Natural killer cell treated with Interleukin-12 subunit alpha and Interleukin-12 subunit beta and Interleukin-15 and Interleukin-18, amount 100 ng/mL, for 72 hours (primary cell): Measurements from ENCODE around the gene SERPIND1. TPM values are rescaled to one million over a fixed set of nuclear protein-coding genes. Genes with fewer than 3 reads are reported as not detected.

Source experiments
- ATAC-seq, 2 donors: fragments of 150-1000 bp; cut with Tn5 transposase in 1 of 2; sonication (Bioruptor Pico), chemical (Tn5 transposase) in 1 of 2; 2 replicates each; pipeline ENCODE4 v1.10.0; 2021
- DNase-seq: peaks from one replicate; pipeline ENCODE4 v3.0.0; 2022; ENCODE audit warnings: low spot score
- H3K27ac Mint-ChIP-seq, 2 donors: 1 replicate in 1 of 2; 2 replicates in 1 of 2; pipeline ENCODE4 v1.8.0; 2022; ENCODE audit warnings: mixed read lengths in 2 of 2, mild to moderate bottlenecking in 1 of 2, moderate library complexity in 1 of 2
- H3K27me3 Mint-ChIP-seq, 2 donors: 1 replicate in 1 of 2; 2 replicates in 1 of 2; pipeline ENCODE4 v1.8.0; 2022; ENCODE audit warnings: mixed read lengths in 2 of 2
- H3K36me3 Mint-ChIP-seq: one replicate; pipeline ENCODE4 v1.8.0; 2022; ENCODE audit warnings: mixed read lengths
- H3K4me1 Mint-ChIP-seq, 2 donors: 1 replicate in 1 of 2; 2 replicates in 1 of 2; pipeline ENCODE4 v1.8.0; 2022; ENCODE audit warnings: low read depth in 2 of 2, mixed read lengths in 2 of 2, mild to moderate bottlenecking in 1 of 2
- H3K4me3 Mint-ChIP-seq: one replicate; pipeline ENCODE4 v1.8.0; 2022; ENCODE audit warnings: mixed read lengths
- H3K9me3 Mint-ChIP-seq: 2 replicates; pipeline ENCODE4 v1.8.0; 2022; ENCODE audit warnings: mixed read lengths
- total RNA-seq, 2 donors: library from RNA; stranded (reverse); gene quantifications; one replicate each; pipeline ENCODE4 v1.2.3, GENCODE V29; 2022

Gene SERPIND1
- total RNA-seq, 2 donors from 2014 or later: 0.39 TPM; not detected in 1

DNA sequence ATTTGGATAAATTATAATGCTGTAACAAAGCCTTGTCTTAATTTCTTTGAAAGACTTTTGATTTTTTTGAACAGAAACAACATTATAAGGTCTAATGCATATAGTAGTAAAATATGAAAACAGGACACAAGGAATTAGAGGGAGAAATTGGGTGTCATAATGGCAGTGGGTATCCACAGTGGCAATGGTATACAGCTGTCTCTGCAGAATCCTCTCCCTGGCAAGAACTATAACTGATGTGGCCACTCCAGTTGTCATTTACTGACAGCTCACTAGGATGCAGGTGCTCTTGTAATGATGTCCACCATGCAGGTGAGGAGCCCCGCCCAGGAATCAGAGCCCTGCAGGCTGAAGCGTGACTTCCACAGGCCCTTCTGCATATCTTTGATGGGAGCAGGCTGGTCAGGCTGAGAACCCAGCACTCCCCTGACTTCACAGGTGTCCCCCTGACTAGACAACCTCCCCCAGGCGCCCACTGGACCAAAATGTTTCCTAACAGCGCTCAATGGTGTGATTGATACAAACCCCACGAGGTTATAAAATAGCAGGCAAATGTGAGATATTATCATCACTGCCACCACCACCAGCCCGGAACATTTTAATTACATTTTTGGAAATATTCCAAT is 32.8 kb upstream of the SERPIND1 start:
- no peak overlapping the region for H3K27ac Mint-ChIP-seq
- H3K36me3 Mint-ChIP-seq: peaks cover 16% of the 10 kb centered on the region
- ATAC-seq (no peak), DNase-seq (no peak)
- H3K9me3 Mint-ChIP-seq: no peaks in the 10 kb centered on the region
- H3K4me3 Mint-ChIP-seq: no peak overlapping the region
- H3K27me3 Mint-ChIP-seq: no peaks in the 10 kb centered on the region
- H3K4me1 Mint-ChIP-seq: peaks cover 3 to 9% of the 10 kb centered on the region in 2 donors

GRCh38 chr22:20741634-20742581 is 32.0 kb upstream of the SERPIND1 start:
- peaks cover 16% of the 10 kb centered on the region for H3K36me3 Mint-ChIP-seq
- DNase-seq (no peak), ATAC-seq (no peak)
- peaks cover 3 to 9% of the 10 kb centered on the region in 2 donors for H3K4me1 Mint-ChIP-seq
- H3K4me3 Mint-ChIP-seq: no peak overlapping the region
- no peaks in the 10 kb centered on the region for H3K9me3 Mint-ChIP-seq
- H3K27ac Mint-ChIP-seq: no peak overlapping the region
- no peaks in the 10 kb centered on the region for H3K27me3 Mint-ChIP-seq

DNA sequence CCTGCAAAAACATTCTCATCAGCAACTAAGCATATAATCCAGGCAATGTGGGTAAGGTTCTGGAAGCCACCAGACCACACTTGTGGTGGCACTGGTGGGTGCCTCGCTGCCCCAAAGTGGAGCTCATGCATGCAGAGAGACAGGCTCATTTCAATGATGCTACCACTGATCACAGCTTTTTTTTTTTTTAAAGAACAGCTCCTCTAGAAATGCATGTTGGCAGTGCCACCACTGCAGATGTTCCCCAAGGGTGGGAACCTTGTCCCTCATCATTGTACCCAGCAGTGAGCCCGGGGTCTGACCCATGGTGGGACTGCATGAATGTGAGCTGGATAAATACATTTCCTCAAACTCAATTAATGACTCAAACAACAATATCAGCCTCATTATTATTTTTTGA is 31.1 kb upstream of the SERPIND1 start:
- peaks cover 16% of the 10 kb centered on the region for H3K36me3 Mint-ChIP-seq
- H3K27ac Mint-ChIP-seq: no peak overlapping the region
- ATAC-seq (no peak), DNase-seq (no peak)
- no peaks in the 10 kb centered on the region for H3K27me3 Mint-ChIP-seq
- no peak overlapping the region for H3K4me3 Mint-ChIP-seq
- H3K9me3 Mint-ChIP-seq: no peaks in the 10 kb centered on the region
- peaks cover 3 to 9% of the 10 kb centered on the region in 2 donors for H3K4me1 Mint-ChIP-seq

DNA sequence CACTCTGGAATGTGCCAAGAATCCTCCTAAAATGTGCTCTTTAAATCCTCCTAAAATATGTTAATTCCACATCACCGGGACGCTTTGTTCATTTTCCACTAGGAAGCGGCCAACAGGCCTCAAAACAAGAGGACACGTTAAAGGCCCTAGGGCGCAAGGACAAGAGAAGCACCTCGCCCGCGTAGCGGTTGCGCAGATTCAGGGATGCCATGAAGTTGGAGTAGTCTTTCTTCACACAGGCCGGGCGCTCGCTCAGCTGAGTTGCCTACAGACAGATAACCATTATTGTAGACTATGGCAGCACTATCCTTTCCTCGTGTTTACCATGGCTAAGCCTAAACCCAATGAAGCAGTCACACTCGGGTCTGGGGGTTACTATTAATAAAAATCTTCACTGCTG is 29.5 kb upstream of the SERPIND1 start:
- Mint-ChIP-seq H3K27me3 (no peaks in the 10 kb centered on the region), H3K4me3 (no peak overlapping the region), H3K36me3 (peaks cover 11% of the 10 kb centered on the region), H3K9me3 (no peaks in the 10 kb centered on the region), H3K4me1 (peaks cover under 1 to 2% of the 10 kb centered on the region in 2 donors), H3K27ac (no peak overlapping the region)
- ATAC-seq (no peak), DNase-seq (no peak)

- Mint-ChIP-seq H3K9me3 (no peaks in the 10 kb centered on the region), H3K36me3 (peaks cover 8% of the 10 kb centered on the region), H3K27me3 (no peaks in the 10 kb centered on the region), H3K4me1 (peaks cover 7 to 8% of the 10 kb centered on the region in 2 donors), H3K4me3 (no peak overlapping the region), H3K27ac (no peak overlapping the region)
- ATAC-seq (no peak), DNase-seq (no peak)
Measured at GRCh38 chr22:20745119-20745518, 28.8 kb upstream of the SERPIND1 start.

GRCh38 chr22:20746431-20747189 is 27.3 kb upstream of the SERPIND1 start:
- Mint-ChIP-seq H3K4me1 (peaks cover 19% of the 10 kb centered on the region in 2 donors), H3K27me3 (no peaks in the 10 kb centered on the region), H3K4me3 (no peak overlapping the region), H3K36me3 (no peaks in the 10 kb centered on the region), H3K9me3 (no peaks in the 10 kb centered on the region), H3K27ac (no peak overlapping the region)
- DNase-seq (no peak), ATAC-seq (no peak)

DNA sequence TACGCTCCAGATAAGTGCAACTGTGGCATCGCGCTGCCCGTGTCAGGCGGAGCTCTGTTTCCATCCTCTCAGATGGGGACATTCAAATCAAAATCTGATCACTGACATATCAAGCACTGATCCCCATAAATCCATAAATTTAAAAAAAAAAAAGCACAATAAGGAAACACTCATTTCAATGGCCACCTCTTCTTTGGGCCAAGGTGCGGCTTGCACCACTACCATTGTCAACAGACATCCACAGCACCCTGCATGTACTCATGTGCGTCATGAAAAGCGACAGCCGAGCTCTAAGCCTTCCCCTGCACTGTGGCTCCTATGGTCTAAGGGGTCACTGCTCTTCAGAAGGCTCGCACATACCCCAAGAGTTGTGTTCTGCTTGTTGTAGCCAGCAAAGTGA is 26.7 kb upstream of the SERPIND1 start:
- Mint-ChIP-seq H3K27me3 (no peaks in the 10 kb centered on the region), H3K4me1 (peaks cover 19% of the 10 kb centered on the region in 2 donors), H3K36me3 (no peaks in the 10 kb centered on the region), H3K27ac (no peak overlapping the region), H3K4me3 (no peak overlapping the region), H3K9me3 (no peaks in the 10 kb centered on the region)
- ATAC-seq (no peak), DNase-seq (no peak)

- no peak for ATAC-seq
- Mint-ChIP-seq H3K4me1 (peaks cover 19% of the 10 kb centered on the region in 2 donors), H3K27me3 (no peaks in the 10 kb centered on the region), H3K9me3 (no peaks in the 10 kb centered on the region), H3K4me3 (no peak overlapping the region), H3K36me3 (no peaks in the 10 kb centered on the region), H3K27ac (no peak overlapping the region)
- DNase-seq: no peak
Measured at GRCh38 chr22:20748082-20748481, 25.8 kb upstream of the SERPIND1 start.

DNA sequence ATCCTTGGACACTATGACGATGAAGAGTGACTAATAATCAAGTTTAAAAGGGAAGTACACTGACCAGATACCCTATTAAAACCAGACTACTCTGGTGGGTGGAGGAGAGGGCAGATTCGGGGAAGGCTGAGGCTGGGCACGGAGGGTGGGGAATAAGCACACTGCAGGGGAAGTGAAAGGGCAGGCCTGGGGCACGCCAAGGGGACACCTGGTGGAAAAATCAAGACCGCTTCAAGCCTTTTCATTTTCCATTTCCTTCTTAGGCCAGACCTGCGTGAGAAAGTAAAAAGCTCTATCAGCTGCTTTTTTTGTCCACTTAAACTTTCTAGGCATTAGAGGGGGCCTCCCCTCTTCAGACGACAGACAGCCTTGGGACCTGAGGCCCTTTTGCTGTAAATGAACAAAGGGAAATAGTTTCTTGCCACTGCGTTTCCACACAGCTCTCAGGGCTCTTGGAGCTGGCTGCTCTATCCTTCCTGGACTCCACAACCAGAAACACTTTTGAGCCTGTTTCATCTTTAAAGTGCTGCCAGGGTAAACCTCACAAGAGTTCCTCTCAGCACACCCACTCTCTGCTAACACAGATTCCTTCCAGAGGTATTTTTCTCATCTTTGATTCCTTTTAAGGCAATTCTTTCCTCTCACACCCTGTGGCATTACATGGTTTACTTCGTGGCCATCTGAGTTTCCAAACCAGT is 25.0 kb upstream of the SERPIND1 start:
- peak overlapping the region in 1 of 2 donors; percentile 17 for H3K27ac Mint-ChIP-seq
- no peaks in the 10 kb centered on the region for H3K27me3 Mint-ChIP-seq
- no peaks in the 10 kb centered on the region for H3K9me3 Mint-ChIP-seq
- DNase-seq (no peak), ATAC-seq (no peak)
- H3K36me3 Mint-ChIP-seq: no peaks in the 10 kb centered on the region
- no peak overlapping the region for H3K4me3 Mint-ChIP-seq
- peaks cover 19% of the 10 kb centered on the region in 2 donors for H3K4me1 Mint-ChIP-seq

- Mint-ChIP-seq H3K27me3 (no peaks in the 10 kb centered on the region), H3K9me3 (no peaks in the 10 kb centered on the region), H3K4me1 (peaks cover 19% of the 10 kb centered on the region in 2 donors), H3K27ac (peak overlapping the region in 1 of 2 donors; percentile 17), H3K4me3 (no peak overlapping the region), H3K36me3 (no peaks in the 10 kb centered on the region)
- DNase-seq (no peak), ATAC-seq (no peak)
Measured at GRCh38 chr22:20749453-20749852, 24.5 kb upstream of the SERPIND1 start.

- Mint-ChIP-seq H3K27ac (peak overlapping the region in 1 of 2 donors; percentile 65), H3K9me3 (no peaks in the 10 kb centered on the region), H3K36me3 (no peaks in the 10 kb centered on the region), H3K4me3 (peak overlapping the region; percentile 15), H3K27me3 (no peaks in the 10 kb centered on the region), H3K4me1 (peaks cover 19% of the 10 kb centered on the region in 2 donors)
- DNase-seq (peak; percentile 70), ATAC-seq (peak; percentile 93)
Measured at GRCh38 chr22:20750461-20751184, 23.3 kb upstream of the SERPIND1 start.

DNA sequence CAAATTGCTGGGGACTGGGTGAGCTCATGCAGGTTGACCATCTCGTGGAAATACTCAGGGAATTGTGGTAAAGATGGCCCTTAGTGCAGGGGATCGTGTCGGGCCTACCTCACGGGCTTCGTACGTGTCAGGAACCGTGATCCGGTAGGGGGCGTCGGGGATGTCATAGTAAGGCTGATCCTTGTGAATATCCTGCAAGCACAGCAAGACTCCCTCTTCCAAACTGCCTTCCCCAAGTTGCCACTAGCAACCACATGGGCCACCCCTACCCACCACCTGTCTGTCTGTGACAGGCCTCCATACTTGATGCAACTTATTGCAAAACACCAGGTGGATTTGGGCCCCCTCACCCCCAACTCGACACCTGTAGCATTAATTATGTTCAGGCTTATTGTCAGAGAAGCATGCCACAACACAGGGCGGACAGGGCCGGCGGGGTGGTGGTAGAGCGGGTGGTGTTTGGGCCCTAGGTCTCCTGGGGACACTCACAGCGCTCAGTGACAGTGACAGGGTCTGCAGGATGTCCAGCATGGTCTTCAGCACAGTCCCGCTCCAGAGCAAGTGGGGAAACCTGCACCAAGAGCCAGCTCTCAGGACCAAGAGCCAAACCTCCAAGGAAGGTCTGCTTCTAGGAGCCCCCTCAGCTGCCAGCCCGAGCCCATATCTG is 22.6 kb upstream of the SERPIND1 start:
- Mint-ChIP-seq H3K4me1 (peaks cover 19% of the 10 kb centered on the region in 2 donors), H3K36me3 (no peaks in the 10 kb centered on the region), H3K27me3 (no peaks in the 10 kb centered on the region), H3K27ac (no peak overlapping the region), H3K9me3 (no peaks in the 10 kb centered on the region), H3K4me3 (no peak overlapping the region)
- DNase-seq: no peak
- no peak for ATAC-seq
